ENCODE data around the gene USP16. TPM values are rescaled to one million over a fixed set of nuclear protein-coding genes. Genes with fewer than 3 reads are reported as not detected.

The USP16 gene
- total RNA-seq, 4 donors from 2014 or later, result 20.7 to 30.0 (median 25.5) TPM

Other genes with a start within 250 kb of the USP16 start
- gene LTN1, start 31.8 kb upstream of the USP16 start, total RNA-seq, result 10 to 100 TPM; 19.0 to 42.9 (median 23.9) TPM
- gene RWDD2B, start 5.3 kb upstream of the USP16 start, total RNA-seq, result 1 to 10 TPM; 5.7 to 9.3 (median 8.1) TPM
- gene CCT8, start 49.0 kb downstream of the USP16 start, total RNA-seq, result 10 to 100 TPM; 92.1 to 99.8 (median 95.7) TPM
- gene MAP3K7CL, start 106.0 kb downstream of the USP16 start, total RNA-seq, result 10 to 100 TPM in 1 of 4 donors, 1 to 10 TPM in 3; 6.8 to 10.4 (median 8.8) TPM